NCI-H1417 treated with DMSO at 0.1 percent for 48 hours (cell line): ENCODE data around the gene CACNA1I.

Experiments used
- DNase-seq: peaks from one replicate; lab custom pipeline; 2025; lab: John Stamatoyannopoulos, UW

The CACNA1I gene

DNA sequence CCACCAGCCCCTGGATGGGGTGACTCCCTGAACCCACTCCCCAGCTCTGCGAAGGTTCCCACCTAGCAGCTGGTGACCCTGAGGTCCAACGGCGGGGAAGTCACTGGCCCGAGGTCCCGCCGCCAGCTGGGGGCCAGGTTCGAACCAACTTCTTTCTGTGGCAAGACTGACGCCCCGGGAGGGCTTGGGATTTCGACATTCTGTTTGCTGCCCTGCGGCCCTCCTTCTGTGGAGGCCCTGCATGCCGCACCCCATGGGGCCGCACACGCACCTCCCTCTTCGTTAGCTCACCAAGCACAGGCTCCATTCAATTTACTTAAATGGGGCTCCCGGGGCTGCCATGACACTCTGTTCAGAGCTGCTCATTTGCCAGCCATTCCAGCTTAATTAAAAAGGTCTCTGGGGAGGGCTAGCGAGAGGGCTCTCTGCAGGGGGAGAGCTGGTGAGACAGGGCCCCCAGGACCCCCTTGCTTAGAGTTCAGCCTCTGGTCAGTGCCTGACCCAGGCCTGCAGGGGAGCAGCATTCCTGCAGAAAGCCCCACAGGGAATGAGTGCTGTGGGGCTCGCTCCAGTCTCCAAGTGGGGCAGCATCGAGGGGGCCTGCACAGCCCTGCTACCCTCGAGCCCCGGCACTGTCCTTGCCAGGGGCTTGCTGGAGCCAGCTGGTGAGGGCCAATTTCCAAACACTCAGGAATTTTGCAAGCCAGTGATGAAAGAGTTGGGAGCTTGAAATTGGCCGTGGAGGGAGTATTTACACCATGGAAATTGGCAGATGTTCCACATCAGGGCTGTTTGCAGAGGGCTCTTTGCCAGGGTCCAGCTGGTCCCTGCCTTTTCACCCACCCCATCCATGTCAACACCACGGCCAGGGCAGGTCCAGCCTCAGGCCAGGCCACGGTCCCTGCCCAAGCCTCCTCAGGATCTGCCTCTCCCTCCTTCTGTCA lies 80.8 kb downstream of the CACNA1I start:
- no peak for DNase-seq

DNA sequence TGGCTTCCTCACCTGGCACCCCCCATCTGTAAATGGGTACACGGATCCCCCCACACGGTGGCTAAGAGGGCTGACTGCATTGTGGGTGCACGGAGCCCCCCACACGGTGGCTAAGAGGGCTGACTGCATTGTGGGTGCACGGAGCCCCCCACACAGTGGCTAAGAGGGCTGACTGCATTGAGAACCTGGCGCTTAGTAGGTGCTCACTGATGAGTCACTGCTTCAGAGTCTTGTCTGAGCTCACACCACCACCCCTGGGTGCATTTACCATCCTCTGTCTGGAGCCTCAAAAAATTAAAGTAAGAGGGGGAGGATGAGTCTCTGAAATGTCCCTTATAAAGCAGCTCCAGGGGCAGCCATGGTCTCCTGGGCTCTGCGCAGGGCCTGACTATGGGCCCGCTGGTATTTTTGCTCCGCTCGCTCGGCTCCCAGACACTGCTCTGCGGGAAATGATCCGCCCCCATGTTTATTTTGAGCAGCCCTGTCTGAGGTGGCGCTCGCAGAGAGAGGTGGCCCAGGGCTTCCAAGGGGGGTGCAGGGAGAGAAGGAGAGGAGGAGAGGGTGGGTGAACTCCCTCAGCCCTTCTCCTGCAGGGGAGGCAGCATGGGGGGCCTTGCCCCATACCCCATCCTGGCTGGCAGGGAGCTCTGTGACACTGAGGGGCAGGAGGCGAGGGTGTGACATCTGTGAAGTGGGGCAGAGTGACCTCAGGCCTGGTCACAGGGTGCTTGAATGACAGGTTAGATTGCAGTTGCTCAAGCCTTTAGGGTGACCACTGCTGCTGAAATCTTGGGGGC lies 82.6 kb downstream of the CACNA1I start:
- DNase-seq: no peak

DNA sequence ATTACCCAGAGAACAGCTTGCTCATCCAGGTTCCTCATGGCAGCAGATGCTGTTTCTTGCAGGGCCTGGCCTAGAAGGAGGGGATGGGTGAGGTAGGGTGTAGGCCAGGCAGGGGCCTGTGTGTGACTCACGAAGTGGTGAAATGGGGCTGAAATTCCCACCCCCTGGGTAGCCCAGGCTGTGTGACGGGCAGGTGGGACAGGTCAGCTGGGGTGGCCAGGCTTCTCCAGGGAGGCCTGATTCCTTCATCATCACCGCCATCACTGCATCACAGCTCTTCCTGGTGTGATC lies 83.2 kb downstream of the CACNA1I start:
- DNase-seq: no peak

GRCh38 chr22:39654131-39654926 lies 83.8 kb downstream of the CACNA1I start:
- DNase-seq: no peak

- DNase-seq: no peak
These were observed 84.5 kb downstream of the CACNA1I start for GRCh38 chr22:39655004-39655579.

DNA sequence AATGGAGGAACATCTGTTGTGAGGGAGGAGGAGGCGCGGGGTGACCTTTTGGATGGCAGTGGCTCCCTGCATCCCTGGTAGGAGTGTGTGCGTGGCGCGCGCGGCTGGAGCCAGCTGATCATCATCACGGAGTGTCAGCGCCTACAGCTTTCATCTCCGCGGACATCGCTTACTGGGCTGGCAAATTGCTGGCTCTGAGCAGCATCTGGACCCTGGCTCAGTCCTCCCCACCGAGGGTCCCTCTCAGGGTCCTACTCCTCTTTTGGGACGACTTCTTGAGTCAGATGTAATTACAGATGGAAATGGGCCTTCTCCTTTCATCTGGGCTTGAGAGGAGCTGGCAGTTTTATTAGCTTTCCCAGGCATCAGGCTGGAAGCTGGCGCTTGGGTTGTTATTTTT lies 85.3 kb downstream of the CACNA1I start:
- DNase-seq: no peak

DNA sequence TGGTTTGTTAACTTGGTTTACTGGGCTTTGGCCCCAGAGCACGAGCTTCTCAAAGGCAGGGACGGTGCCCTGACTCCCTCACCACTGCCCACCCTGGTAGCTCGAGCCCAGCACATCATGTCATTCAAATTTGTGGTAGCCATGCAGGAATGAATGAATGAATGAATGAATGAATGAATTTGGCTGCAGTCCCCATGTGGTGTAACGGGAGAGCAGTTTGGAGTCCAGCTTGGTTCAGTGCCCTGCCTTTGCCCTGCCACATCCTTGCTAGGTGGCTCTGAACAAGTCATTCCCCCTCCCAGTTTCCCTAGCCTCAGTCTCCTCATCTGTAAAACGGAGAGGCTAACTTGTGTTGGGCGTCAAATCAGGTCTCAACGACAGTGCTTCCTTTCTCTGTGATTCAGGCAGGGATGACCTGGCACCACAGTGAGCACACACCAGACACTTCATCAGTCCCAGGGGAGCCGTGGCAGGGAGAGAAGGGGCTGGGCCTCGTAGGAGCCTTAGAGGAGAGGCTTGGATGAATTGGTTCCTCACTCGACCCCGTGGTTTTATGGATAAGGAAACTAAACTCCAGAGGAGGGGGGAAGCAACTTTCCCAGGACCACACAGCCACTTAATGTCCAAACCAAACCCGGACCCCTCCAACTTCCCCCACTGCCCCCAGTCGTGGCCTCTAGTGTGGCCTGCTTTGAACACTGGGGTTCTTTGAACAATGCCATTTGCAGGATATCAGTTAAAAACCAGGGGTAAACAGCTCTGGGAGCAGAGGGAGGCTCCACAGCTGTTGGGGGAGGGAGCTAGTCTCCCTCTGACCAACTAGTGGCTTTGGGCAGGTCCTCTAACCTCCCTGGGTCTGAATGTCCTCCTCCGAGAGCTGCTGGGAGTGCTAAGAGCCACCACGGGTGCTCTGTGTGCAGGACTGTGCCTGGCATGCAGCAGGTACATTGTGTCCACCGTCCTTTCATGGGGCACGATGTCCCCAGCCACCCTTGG lies 86.2 kb downstream of the CACNA1I start:
- DNase-seq: no peak

- DNase-seq: no peak
These were observed 87.8 kb downstream of the CACNA1I start for GRCh38 chr22:39658367-39658766.

DNA sequence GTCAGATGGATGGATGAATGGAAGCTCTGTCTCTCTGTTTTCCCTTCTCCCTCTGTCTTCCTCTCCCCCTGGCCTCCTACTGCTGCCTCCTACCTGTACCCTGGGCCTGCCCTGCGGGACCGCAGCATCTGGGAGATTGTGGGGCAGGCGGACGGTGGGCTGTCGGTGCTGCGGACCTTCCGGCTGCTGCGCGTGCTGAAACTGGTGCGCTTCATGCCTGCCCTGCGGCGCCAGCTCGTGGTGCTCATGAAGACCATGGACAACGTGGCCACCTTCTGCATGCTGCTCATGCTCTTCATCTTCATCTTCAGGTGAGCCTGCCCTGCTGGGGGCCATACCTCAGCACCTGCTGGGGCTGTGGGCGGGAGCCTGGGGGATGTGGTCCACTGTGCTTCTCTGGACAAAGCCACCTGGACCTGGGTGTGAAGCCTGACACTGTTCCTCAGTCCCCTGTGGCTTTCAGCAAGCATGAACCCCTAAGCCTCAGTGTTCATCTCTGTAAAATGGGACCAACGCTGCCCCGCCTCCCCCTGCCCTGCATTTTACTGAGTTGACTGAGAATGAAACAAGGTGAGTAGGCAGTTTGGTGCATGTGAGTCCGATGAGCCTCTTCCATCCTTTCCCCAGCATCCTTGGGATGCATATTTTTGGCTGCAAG lies 88.4 kb downstream of the CACNA1I start:
- DNase-seq: no peak

GRCh38 chr22:39661501-39661841 lies 90.9 kb downstream of the CACNA1I start:
- no peak for DNase-seq

DNA sequence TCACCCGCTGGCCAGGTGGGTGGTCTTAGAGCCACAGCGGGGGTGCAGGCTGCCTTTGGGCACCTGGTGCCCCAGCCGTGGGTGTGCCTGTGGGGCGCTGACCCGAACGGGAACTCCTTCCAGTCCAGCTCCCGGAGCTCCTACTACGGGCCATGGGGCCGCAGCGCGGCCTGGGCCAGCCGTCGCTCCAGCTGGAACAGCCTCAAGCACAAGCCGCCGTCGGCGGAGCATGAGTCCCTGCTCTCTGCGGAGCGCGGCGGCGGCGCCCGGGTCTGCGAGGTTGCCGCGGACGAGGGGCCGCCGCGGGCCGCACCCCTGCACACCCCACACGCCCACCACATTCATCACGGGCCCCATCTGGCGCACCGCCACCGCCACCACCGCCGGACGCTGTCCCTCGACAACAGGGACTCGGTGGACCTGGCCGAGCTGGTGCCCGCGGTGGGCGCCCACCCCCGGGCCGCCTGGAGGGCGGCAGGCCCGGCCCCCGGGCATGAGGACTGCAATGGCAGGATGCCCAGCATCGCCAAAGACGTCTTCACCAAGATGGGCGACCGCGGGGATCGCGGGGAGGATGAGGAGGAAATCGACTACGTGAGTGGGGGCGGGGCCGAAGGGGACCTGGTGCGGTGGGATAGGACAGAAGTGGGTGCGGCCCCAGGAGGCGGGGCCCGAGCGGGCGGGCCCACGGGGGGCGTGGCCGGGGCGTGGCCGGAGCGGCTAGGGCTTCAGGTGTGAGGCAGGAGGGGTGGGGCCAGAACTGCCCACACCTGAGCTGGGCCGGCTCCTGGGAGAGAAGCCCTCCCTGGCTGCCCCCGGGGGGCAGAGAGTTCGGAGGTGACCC lies 91.5 kb downstream of the CACNA1I start:
- no peak for DNase-seq

- no peak for DNase-seq
These were observed 92.1 kb downstream of the CACNA1I start for GRCh38 chr22:39662686-39663052.

GRCh38 chr22:39663751-39664150 lies 93.2 kb downstream of the CACNA1I start:
- no peak for DNase-seq

GRCh38 chr22:39664485-39665200 lies 94.1 kb downstream of the CACNA1I start:
- DNase-seq: no peak

- DNase-seq: no peak
These were observed 94.7 kb downstream of the CACNA1I start for GRCh38 chr22:39665229-39665628.

- DNase-seq: no peak
These were observed 95.3 kb downstream of the CACNA1I start for GRCh38 chr22:39665661-39666431.

DNA sequence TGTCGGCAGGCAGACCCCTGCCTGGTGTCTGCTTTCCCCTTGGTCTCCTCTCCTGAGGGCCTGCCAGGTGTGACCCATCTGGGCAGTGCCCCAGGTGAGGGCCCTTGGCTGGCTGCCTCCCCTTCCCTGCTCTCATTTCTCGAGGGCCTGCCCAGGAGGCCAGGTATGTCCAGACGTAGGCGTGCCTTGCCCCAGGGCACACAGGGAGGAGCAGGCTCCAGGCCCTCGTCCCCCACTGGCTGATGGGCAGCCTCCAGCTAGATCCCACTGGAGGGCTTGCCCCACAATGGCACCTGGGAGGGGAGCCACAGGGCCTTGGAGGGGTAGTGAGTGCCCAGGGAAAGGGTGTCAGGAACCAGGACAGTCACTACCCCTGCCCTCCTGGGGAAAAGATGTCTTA lies 95.9 kb downstream of the CACNA1I start:
- no peak for DNase-seq

DNA sequence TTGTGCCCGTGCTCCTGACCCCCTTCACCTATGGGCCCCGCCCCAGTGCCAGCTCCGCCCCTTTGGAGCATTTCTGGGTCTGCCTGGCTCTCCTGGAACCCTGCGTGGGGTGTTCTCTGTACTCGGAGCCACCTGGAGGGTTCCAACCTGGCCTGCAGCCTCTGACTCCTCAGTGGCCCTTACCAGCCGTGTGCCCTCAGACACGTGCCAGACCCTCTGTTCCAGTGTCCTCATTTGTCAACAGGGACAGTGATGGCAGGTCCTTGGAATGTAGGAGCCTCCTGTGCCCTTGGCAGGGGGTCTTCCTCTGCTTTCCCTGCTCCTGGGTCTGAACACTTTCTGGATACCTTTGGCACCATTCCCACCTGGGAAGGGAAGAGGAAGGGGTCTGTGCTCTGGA lies 96.4 kb downstream of the CACNA1I start:
- DNase-seq: no peak
